ENCODE data around the gene RNASEH2A. TPM values are rescaled to one million over a fixed set of nuclear protein-coding genes. Genes with fewer than 3 reads are reported as not detected.

The RNASEH2A gene
- total RNA-seq, 3 donors from 2014 or later (not counting 1 experiment from before 2014, with no cell fraction given), result 6.6 to 8.7 (median 7.4) TPM

GRCh38 chr19:12782174-12782423 is 24.3 kb upstream of the RNASEH2A start:
- H3K4me1 ChIP-seq (ENCODE audit: control insufficient read depth, insufficient read depth, low read length), result peaks cover 86% of the 10 kb centered on the region
- peak overlapping the region; percentile 83 for H3K4me3 Mint-ChIP-seq
- under 1% methylated on average over 12 of the region's 12 CpGs for WGBS (ENCODE audit: insufficient coverage)
- H3K27me3 Mint-ChIP-seq (ENCODE audit: low read depth in 2 of 2), result no peaks in the 10 kb centered on the region
- H3K36me3 ChIP-seq (ENCODE audit: control insufficient read depth, insufficient read depth, low read length), result no peaks in the 10 kb centered on the region
- DNase-seq, result no peak
- H3K27me3 ChIP-seq (ENCODE audit: control insufficient read depth, insufficient read depth, low read length), result no peaks in the 10 kb centered on the region
- ATAC-seq, result no peak
- peak overlapping the region in 1 of 2 donors; percentile 75 for H3K27ac Mint-ChIP-seq
- H3K36me3 Mint-ChIP-seq, result no peaks in the 10 kb centered on the region
- peaks cover 16 to 30% of the 10 kb centered on the region in 2 donors for H3K4me1 Mint-ChIP-seq
- peak overlapping the region; percentile 37 for H3K4me3 ChIP-seq (ENCODE audit: low read length)
- TF ChIP-seq, protein P1, sequence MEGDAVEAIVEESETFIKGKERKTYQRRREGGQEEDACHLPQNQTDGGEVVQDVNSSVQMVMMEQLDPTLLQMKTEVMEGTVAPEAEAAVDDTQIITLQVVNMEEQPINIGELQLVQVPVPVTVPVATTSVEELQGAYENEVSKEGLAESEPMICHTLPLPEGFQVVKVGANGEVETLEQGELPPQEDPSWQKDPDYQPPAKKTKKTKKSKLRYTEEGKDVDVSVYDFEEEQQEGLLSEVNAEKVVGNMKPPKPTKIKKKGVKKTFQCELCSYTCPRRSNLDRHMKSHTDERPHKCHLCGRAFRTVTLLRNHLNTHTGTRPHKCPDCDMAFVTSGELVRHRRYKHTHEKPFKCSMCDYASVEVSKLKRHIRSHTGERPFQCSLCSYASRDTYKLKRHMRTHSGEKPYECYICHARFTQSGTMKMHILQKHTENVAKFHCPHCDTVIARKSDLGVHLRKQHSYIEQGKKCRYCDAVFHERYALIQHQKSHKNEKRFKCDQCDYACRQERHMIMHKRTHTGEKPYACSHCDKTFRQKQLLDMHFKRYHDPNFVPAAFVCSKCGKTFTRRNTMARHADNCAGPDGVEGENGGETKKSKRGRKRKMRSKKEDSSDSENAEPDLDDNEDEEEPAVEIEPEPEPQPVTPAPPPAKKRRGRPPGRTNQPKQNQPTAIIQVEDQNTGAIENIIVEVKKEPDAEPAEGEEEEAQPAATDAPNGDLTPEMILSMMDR (IDR thresholded peaks at IDR 0.05), result no peak
- peak overlapping the region; percentile 98 for H3K27ac ChIP-seq (ENCODE audit: low read length)
- intact Hi-C loops (cut with micrococcal nuclease), result loop anchor here (1.0 to 10.0 kb wide), 2 partner anchors 9 to 263 kb away; partner anchors contain the start of gene JUNB
- H3K9me3 Mint-ChIP-seq, result no peaks in the 10 kb centered on the region
- H3K9me3 ChIP-seq (ENCODE audit: control insufficient read depth, insufficient read depth, low read length), result no peaks in the 10 kb centered on the region

GRCh38 chr19:12782424-12783290 is 23.7 kb upstream of the RNASEH2A start:
- peak overlapping the region in 1 of 2 donors; percentile 75 for H3K27ac Mint-ChIP-seq

DNA sequence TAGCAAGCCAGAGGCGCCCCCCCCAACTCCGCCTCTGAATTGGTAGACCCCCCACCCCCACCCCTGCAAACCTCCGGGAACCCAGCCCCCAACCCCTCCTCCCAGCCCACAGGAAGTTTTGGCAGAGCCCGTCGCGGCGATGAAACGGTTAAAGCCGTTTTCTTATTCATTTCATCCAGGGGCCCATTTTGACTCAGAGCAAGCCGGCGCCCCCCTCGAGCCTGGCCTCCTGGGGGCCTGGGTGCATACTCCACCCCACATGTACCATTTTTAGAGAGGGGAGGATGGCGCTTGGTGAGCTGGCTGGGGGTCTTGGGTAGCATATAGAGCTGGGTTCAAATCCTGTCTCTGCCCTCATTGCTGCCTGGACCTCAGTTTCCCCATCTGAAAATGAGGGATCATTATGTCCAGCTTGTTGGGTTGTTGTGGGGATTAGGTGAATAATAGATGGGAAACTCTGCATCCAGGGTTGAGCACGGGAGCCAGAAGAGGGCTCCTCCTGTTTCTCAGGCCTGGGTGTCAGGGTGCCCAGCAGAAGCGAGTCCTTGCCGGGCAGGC is 23.0 kb upstream of the RNASEH2A start:
- 19% methylated on average over 13 of the region's 16 CpGs for WGBS (ENCODE audit: insufficient coverage)
- H3K4me1 Mint-ChIP-seq, result peaks cover 8 to 20% of the 10 kb centered on the region in 2 donors
- H3K4me3 Mint-ChIP-seq, result peak overlapping the region; percentile 17
- no peaks in the 10 kb centered on the region for H3K9me3 Mint-ChIP-seq
- no peaks in the 10 kb centered on the region for H3K36me3 Mint-ChIP-seq
- intact Hi-C loops (cut with micrococcal nuclease), result loop anchor here (10.0 kb wide), 1 partner anchor 261 kb away; no protein-coding TSS in a partner anchor
- ATAC-seq (no peak), DNase-seq (peak in 1 of 2 donors; percentile 58)
- no peaks in the 10 kb centered on the region for H3K27me3 Mint-ChIP-seq (ENCODE audit: low read depth in 2 of 2)
- H3K27ac ChIP-seq (ENCODE audit: low read length), result peak overlapping the region; percentile 98
- H3K4me3 ChIP-seq (ENCODE audit: low read length), result no peak overlapping the region
- no peaks in the 10 kb centered on the region for H3K36me3 ChIP-seq (ENCODE audit: control insufficient read depth, insufficient read depth, low read length)
- peaks cover 77% of the 10 kb centered on the region for H3K4me1 ChIP-seq (ENCODE audit: control insufficient read depth, insufficient read depth, low read length)
- peak overlapping the region in 1 of 2 donors; percentile 19 for H3K27ac Mint-ChIP-seq
- H3K27me3 ChIP-seq (ENCODE audit: control insufficient read depth, insufficient read depth, low read length), result no peaks in the 10 kb centered on the region
- TF ChIP-seq, protein P1 (IDR thresholded peaks at IDR 0.05), result no peak
- H3K9me3 ChIP-seq (ENCODE audit: control insufficient read depth, insufficient read depth, low read length), result no peaks in the 10 kb centered on the region

More at GRCh38 chr19:12782424-12783290, 23.7 kb upstream of the RNASEH2A start:
- H3K4me3 Mint-ChIP-seq, result peak overlapping the region; percentile 83
- no peaks in the 10 kb centered on the region for H3K9me3 Mint-ChIP-seq
- Histone ChIP-seq H3K9me3 (ENCODE audit: control insufficient read depth, insufficient read depth, low read length) (no peaks in the 10 kb centered on the region), H3K27ac (ENCODE audit: low read length) (peak overlapping the region; percentile 98), H3K4me3 (ENCODE audit: low read length) (peak overlapping the region; percentile 51), H3K4me1 (ENCODE audit: control insufficient read depth, insufficient read depth, low read length) (peaks cover 83% of the 10 kb centered on the region), H3K36me3 (ENCODE audit: control insufficient read depth, insufficient read depth, low read length) (no peaks in the 10 kb centered on the region), H3K27me3 (ENCODE audit: control insufficient read depth, insufficient read depth, low read length) (no peaks in the 10 kb centered on the region)
- no peaks in the 10 kb centered on the region for H3K36me3 Mint-ChIP-seq
- TF ChIP-seq, protein P1 (IDR thresholded peaks at IDR 0.05), result no peak
- 1% methylated on average over 88 of the region's 88 CpGs for WGBS (ENCODE audit: insufficient coverage)
- H3K4me1 Mint-ChIP-seq, result peaks cover 13 to 25% of the 10 kb centered on the region in 2 donors
- ATAC-seq, result peak; percentile 59 to 81 (median 70)
- intact Hi-C loops (cut with micrococcal nuclease), result loop anchor here (1.0 to 10.0 kb wide), 2 partner anchors 9 to 262 kb away; partner anchors contain the start of gene JUNB
- H3K27me3 Mint-ChIP-seq (ENCODE audit: low read depth in 2 of 2), result no peaks in the 10 kb centered on the region
- peak; percentile 87 to 98 for DNase-seq

Data from natural killer cell (primary cell).